NCI-H1694 treated with DMSO at 0.1 percent for 48 hours (cell line): ENCODE data around the gene ZNF652.
"Not testable (repeated sequence)": the region's sequence is repeated elsewhere in the genome, so short reads cannot be mapped to it uniquely, and the experiment has no call there.

Experiments used
- DNase-seq: peaks from one replicate; lab custom pipeline; 2025; lab: John Stamatoyannopoulos, UW

The ZNF652 gene

DNA sequence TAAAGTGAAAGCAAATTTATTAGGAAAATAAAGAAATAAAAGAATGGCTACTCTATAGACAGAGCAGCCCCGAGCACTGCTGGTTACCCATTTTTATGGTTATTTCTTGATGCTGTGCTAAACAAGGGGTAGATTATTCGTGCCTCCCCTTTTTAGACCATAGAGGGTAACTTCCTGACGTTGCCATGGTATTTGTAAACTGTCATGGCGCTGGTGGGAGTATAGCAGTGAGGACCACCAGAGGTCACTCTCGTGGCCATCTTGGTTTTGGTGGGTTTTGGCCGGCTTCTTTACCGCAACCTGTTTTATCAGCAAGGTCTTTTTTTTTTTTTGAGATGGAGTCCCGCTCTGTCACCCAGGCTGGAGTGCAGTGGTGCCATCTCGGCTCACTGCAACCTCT lies 100.5 kb downstream of the ZNF652 start:
- not testable (repeated sequence) for DNase-seq

DNA sequence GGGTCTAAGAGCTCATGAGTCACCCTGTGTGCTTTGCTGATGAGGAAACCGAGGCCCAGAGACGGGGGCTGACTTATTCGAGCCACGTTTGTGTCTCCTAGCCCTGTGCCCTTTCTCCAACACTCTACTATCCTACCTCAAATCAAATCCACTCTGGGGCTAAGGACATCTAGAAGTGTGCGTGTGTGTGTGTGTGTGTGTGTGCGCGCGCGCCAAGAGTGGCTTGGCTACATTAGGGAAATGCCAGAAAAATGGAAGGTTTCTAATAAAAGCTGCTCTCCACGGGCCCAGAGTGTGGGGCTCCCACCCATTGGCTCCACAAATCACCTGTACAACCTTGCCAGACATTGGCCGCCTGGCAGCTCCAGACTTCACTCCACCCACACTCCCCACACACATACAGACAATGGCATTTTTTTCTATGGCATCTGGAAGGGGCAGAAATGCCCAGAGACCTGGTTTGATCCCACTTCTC lies 101.2 kb downstream of the ZNF652 start:
- DNase-seq = no peak

DNA sequence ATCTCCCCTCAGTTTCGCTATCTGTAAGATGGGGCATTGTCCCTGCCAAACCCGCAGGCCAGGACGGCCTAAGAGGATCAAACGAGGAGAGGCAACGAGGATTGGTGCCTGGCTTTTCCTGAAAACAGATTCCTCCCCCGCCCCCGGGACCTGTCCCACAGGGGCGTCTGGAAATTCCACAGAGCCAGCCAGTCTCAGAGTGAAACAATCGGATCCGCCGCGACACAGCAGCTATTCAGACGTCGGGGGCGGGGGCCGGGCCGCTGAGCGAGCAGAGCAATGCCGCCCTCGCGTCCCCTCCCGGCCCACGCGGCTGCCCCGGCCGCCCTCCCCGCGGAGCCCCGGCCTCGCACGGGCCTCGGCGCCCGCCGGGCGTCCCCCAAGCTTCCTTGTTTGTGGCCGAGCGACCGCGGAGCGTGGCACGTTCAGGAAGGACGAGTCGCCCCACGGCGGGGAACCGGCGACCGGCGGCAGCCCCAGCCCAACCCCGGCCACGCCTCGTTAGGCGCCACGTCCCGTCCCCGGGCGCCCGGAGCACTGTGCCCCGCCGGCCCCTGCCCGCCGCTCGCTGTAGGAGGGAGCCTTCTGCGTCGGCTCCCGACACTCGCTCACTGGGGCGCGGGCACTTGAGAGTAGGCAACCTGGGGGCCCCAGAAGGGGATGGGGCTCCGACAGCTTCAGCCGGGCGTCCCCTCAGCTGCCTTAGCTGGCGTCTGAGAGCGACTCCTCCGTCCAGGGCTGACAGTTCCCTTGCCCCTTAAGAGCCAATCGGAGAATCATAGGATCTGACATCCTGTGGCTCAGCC lies 101.8 kb downstream of the ZNF652 start:
- DNase-seq = no peak

DNA sequence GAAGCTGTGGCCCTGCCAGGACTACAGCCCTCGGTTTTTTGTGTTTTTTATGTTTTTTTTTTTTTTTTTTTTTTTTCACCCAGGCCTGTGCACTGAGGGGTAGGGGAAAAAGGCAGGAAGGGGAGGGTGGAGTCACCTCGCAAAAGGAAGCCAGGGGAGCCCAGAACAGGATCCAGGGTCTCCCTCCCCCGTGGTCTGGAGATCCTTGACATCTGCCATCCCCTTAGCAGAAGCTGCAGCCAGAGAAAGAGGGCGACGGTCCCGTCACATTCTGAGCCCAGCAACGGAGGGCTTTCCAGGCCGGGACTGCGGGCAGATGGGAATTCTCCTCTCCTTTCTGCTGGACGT lies 102.4 kb downstream of the ZNF652 start:
- no peak for DNase-seq

DNA sequence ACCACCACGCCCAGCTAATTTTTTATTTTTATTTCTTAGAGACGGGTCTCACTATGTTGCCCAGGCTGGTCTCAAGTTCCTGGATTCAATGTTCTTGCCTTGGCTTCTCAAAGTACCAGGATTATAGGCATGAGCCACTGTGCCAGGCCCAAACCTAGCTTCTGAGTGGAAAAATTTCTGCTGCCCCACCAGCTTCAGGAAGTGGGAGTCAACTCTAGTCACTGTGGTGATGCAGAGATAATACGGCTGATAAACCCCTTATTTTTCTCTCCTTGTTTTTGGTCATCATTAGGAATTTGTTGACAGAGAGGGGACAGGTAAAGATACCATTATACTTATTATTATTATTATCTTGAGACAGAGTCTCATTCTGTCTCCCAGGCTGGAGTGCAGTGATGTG lies 103.7 kb downstream of the ZNF652 start:
- DNase-seq = no peak

DNA sequence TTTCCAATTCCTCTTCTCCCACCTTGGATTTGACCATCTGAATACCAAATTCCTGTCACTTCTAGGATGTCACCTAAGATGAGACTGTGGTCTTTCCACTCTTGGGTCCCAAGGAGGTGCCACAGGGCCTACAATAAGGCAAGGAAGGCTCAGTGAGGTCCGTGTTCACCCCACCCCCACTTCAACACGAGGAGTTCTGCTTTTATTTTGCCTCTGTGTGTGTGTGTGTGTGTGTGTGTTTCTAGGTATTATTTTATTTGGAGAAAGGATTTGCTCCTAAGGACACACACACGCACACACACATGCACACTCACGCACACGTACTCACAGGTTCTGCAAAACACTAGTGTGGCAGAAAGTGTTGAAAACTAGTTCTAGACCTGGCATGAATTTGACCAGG lies 106.9 kb downstream of the ZNF652 start:
- no peak for DNase-seq

DNA sequence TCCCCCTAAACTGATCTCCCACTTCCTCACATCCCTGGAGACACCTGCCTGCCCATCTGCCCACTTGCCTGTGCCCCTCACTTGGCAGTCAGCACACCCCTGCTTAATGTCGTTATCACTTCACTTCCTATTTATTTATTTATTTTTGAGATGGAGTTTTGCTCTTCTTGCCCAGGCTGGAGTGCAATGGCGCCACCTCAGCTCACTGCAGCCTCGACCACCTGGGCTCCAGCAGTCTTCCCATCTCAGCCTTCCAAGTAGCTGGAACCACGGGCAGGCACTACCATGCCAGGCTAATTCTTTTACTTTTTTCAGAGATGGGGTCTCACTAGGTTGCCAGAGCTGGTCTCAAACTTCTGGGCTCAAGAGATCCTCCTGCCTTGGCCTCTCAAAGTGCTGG lies 108.0 kb downstream of the ZNF652 start:
- DNase-seq = no peak

DNA sequence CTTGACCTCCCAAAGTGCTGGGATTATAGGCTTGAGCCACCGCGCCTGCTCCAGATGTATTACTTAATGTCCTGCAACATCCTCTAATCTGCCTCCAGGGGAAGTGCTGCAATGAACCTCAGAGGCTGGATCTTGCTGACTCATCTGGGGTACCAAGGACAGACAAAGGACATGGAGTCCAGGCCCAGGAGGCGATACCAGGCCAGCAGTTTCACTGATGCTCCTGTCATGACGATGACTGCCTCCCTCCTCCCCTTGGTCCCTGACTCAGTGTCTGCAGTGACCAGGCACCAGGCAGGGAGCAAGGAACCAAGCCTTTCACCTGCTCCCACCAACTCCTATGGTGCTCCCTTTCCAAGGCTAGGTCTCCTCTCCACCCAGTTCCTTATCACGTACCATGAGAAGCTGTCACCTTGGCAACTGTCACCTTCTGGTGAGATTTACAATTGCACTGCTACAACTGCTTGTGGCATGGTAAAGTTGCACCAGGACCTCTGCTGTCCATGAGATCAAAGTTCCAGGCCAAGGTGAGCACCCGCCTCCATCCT lies 109.8 kb downstream of the ZNF652 start:
- no peak for DNase-seq

DNA sequence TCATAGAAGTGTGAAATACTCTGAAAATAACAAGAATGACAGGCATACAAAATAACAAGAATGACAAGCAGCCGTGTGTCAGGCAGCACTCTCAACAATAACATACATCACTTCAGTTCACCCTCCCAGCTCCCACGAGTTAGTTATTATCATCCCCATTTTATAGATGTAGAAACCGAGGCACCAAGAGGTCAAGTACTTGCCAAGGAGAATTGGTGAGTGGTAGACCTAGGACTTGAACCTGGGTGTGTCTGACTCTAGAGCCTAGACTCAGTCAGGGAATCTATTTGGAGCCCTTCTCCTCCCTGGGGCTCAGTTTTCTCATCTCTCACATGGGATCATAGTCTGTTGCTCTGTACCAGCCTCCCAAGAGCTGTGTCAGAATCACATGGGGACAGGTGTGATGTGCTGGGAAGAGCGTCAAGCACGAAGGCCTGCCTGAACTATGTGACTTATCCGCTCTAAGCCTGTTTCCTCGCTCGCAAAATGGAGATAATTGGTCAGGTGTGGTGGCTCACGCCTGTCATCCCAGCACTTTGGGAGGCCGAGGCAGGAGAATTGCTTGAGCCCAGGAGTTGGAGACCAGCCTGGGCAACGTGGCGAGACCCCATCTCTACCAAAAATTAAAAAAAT lies 112.0 kb downstream of the ZNF652 start:
- no peak for DNase-seq

DNA sequence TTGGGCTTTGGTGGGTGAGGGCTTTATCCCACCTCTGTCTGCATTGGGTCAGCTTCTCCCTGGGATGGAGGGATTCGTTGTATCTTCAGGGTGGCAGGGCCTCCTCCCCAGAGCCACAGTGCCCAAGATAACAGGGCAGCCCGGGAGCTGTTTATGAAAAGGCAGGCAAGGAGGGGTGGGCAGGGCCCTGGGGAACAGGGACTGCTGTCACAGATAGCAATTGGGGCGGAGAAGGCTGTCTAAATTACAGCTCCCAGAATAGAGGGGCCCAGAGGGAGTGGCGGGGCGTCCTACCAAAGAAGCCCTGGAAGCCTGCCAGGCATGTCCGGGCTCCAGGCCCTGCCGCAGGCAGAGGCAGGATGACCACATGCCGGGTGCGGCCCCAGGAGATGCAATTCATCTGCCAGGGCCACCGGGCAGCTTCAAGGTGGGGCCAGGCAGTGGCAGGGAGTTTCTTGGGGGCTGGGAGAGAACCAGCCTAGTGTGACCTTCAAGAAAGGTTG lies 112.7 kb downstream of the ZNF652 start:
- DNase-seq = no peak

DNA sequence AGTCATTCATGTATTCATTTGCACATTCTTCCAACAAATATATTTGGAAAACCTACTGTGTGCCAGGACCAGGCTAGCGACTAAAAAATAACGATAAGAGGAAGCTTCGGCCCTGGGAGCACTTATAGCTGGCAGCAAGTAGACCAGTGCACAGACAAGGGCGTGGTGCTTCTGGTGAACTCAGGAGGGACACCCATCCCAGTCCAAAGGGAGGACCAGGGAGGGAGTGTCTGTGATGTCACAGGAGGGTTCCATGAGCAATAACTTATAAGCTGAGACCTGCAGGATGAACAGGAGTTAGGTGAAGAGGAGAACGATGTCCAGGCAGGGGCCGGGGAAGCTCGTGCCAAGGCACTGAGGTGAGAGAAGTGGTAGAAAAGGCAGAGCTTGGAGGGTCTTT lies 114.1 kb downstream of the ZNF652 start:
- DNase-seq = no peak

DNA sequence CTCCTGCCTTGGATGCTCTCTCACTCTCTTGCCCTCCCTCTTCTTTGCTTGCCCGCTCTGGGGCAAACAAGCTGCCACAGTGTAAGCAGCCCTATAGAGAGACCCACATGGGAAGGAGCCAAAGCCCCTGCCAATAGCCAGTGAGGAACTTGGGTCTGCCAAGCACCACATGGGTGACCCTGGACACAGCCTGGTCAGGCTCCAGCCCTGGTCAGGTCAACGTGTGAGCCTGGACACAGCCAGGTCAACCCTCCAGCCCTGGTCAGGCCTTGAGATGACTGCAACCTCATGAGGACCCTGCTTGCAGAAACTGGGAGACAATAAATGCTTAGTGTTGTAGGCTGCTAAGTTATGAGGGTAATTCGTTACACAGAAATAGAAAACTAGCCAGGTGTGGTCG lies 117.2 kb downstream of the ZNF652 start:
- DNase-seq = no peak
